Activated CD8-positive, alpha-beta memory T cell treated with anti-CD3 and anti-CD28 coated beads, Interleukin-2, amount 50 U/mL, for 24 hours (primary cell): ENCODE data around the gene FYB1.

Source experiments
- DNase-seq: peaks from one replicate; pipeline ENCODE4 v3.0.0-alpha.2; 2020; ENCODE audit errors: extremely low read depth

Gene FYB1

GRCh38 chr5:39118638-39119037 is 100.7 kb downstream of the FYB1 start:
- DNase-seq = no peak

- no peak for DNase-seq
These were observed 102.0 kb downstream of the FYB1 start for GRCh38 chr5:39117401-39117800.

- DNase-seq = no peak
These were observed 102.8 kb downstream of the FYB1 start for GRCh38 chr5:39116344-39117170.

GRCh38 chr5:39115644-39116343 is 103.6 kb downstream of the FYB1 start:
- no peak for DNase-seq

- DNase-seq = no peak
These were observed 105.2 kb downstream of the FYB1 start for GRCh38 chr5:39114155-39114554.

- DNase-seq = no peak
These were observed 105.9 kb downstream of the FYB1 start for GRCh38 chr5:39113354-39113953.

- DNase-seq = no peak
These were observed 109.8 kb downstream of the FYB1 start for GRCh38 chr5:39109606-39110005.

- no peak for DNase-seq
These were observed 110.4 kb downstream of the FYB1 start for GRCh38 chr5:39108987-39109386.

- no peak for DNase-seq
These were observed 112.0 kb downstream of the FYB1 start for GRCh38 chr5:39107350-39107749.

- no peak for DNase-seq
These were observed 113.0 kb downstream of the FYB1 start for GRCh38 chr5:39106322-39106721.

GRCh38 chr5:39104221-39104620 is 115.1 kb downstream of the FYB1 start:
- no peak for DNase-seq

- DNase-seq = no peak
These were observed 116.6 kb downstream of the FYB1 start for GRCh38 chr5:39102684-39103155.

GRCh38 chr5:39100851-39101396 is 118.4 kb downstream of the FYB1 start:
- no peak for DNase-seq

- DNase-seq = no peak
These were observed 119.0 kb downstream of the FYB1 start for GRCh38 chr5:39100301-39100850.

GRCh38 chr5:39099831-39100230 is 119.5 kb downstream of the FYB1 start:
- DNase-seq = no peak

GRCh38 chr5:39093352-39093751 is 126.0 kb downstream of the FYB1 start:
- no peak for DNase-seq

- DNase-seq = no peak
These were observed 126.6 kb downstream of the FYB1 start for GRCh38 chr5:39092581-39093351.

GRCh38 chr5:39091940-39092580 is 127.3 kb downstream of the FYB1 start:
- no peak for DNase-seq

GRCh38 chr5:39083968-39084367 is 135.4 kb downstream of the FYB1 start:
- DNase-seq = no peak

- DNase-seq = no peak
These were observed 136.4 kb downstream of the FYB1 start for GRCh38 chr5:39082995-39083394.
